Right atrium auricular region (tissue), 2 donors: ENCODE data around the gene C2. TPM values are rescaled to one million over a fixed set of nuclear protein-coding genes. Genes with fewer than 3 reads are reported as not detected.
"Not testable (repeated sequence)": the region's sequence is repeated elsewhere in the genome, so short reads cannot be mapped to it uniquely, and the experiment has no call there.

Source experiments
- DNase-seq: peaks from one replicate; pipeline ENCODE4 v3.0.0-alpha.2; 2019; ENCODE audit warnings: low spot score
- H3K27ac ChIP-seq, 2 donors: fragments of 200-600 bp; sonication (generic); 1 replicate in 1 of 2; 2 replicates in 1 of 2; pipeline ENCODE4 v1.5.1; 2016 to 2019
- H3K27me3 ChIP-seq, 2 donors: fragments of 200-600 bp; sonication (generic); one replicate each; pipeline versions ENCODE4 v1.5.1 to v1.6.0; 2017 to 2019
- H3K36me3 ChIP-seq: fragments of 200-600 bp; sonication (generic); one replicate; pipeline ENCODE4 v1.5.1; 2016
- H3K4me1 ChIP-seq, 2 donors: fragments of 200-600 bp; sonication (generic); one replicate each; pipeline versions ENCODE4 v1.5.1 to v1.6.0; 2017 to 2019
- H3K4me3 ChIP-seq, 2 donors: fragments of 200-600 bp; sonication (generic); 1 replicate in 1 of 2; 2 replicates in 1 of 2; pipeline ENCODE4 v1.5.1; 2017 to 2019; ENCODE audit warnings: mild to moderate bottlenecking in 1 of 2, moderate library complexity in 1 of 2
- H3K9me3 ChIP-seq, 2 donors: fragments of 200-600 bp; sonication (generic); one replicate each; pipeline ENCODE4 v1.5.1; 2019
- microRNA counts, 2 donors: library from miRNA; unstranded; fragments of <30 nt; microRNA quantifications; one replicate each; lab custom pipeline; 2016 to 2017
- microRNA-seq, 2 donors: library from miRNA; unstranded; fragments of <30 nt; microRNA quantifications; one replicate each; pipeline ENCODE4, GENCODE V29; 2016 to 2017; ENCODE audit warnings: borderline number of aligned reads in 2 of 2, borderline replicate concordance in 1 of 2
- total RNA-seq, 2 donors: library from RNA; depleted of rRNA; stranded (reverse); fragments of >200 nt; gene quantifications; one replicate each; pipeline ENCODE4 v1.1.0, GENCODE V29; 2016

Gene C2
- total RNA-seq, 2 donors from 2014 or later: 3.5 to 19.9 TPM

- H3K4me3 ChIP-seq, DNase-seq, H3K27ac ChIP-seq, H3K9me3 ChIP-seq, H3K27me3 ChIP-seq, H3K4me1 ChIP-seq: not testable (repeated sequence)
- peaks cover 11% of the 10 kb centered on the region for H3K36me3 ChIP-seq
These were observed 54.2 kb downstream of the C2 start, which contains the start of gene C4A for GRCh38 chr6:31981744-31982143. TSS of gene C4A (plus strand) at chr6:31982057. CDS start at chr6:31982108, 51 bp downstream.

GRCh38 chr6:31989363-31989762 lies 61.8 kb downstream of the C2 start:
- H3K9me3 ChIP-seq, H3K4me1 ChIP-seq, H3K36me3 ChIP-seq, DNase-seq, H3K27me3 ChIP-seq, H3K27ac ChIP-seq, H3K4me3 ChIP-seq: not testable (repeated sequence)

GRCh38 chr6:31994421-31994820 lies 66.9 kb downstream of the C2 start:
- DNase-seq, H3K36me3 ChIP-seq, H3K4me1 ChIP-seq, H3K27ac ChIP-seq, H3K9me3 ChIP-seq, H3K4me3 ChIP-seq, H3K27me3 ChIP-seq: not testable (repeated sequence)

MicroRNAs within 50 kb of the gene (microRNA counts, 767-probe panel; counts per million panel counts)
- 0 to 31.0 counts per million in 2 donors for microRNA hsa-miR-1236 (lab: Ali Mortazavi, UCI)

Small RNA genes within 50 kb of the gene (microRNA-seq; reads per million reads assigned to microRNA genes)
- gene MIR1236: 0 reads per million in 2 donors

Other genes with a start within 250 kb of the C2 start
- 1 to 10 TPM; 1.2 to 4.9 TPM for gene LY6G5C, start 246.7 kb upstream of the C2 start, total RNA-seq
- 10 to 100 TPM; 22.7 to 29.4 TPM for gene ABHD16A, start 224.4 kb upstream of the C2 start, total RNA-seq
- not detected for gene LY6G6F, start 220.9 kb upstream of the C2 start, total RNA-seq
- gene LY6G6D, start 212.4 kb upstream of the C2 start, total RNA-seq: not detected
- gene LY6G6C, start 206.0 kb upstream of the C2 start, total RNA-seq: 1 to 10 TPM in 1 of 2 donors, not detected in 1; 1.3 TPM
- gene MPIG6B, start 204.3 kb upstream of the C2 start, total RNA-seq: under 1 TPM in 1 of 2 donors, not detected in 1; 0.55 TPM
- 10 to 100 TPM; 53.5 to 93.3 TPM for gene DDAH2, start 198.4 kb upstream of the C2 start, total RNA-seq
- gene CLIC1, start 191.2 kb upstream of the C2 start, total RNA-seq: 100 to 1,000 TPM in 1 of 2 donors, 10 to 100 TPM in 1; 90.9 to 194 TPM
- under 1 TPM; 0.37 to 0.98 TPM for gene MSH5, start 187.7 kb upstream of the C2 start, total RNA-seq
- gene SAPCD1, start 165.1 kb upstream of the C2 start, total RNA-seq: not detected
- 1 to 10 TPM; 4.1 to 7.5 TPM for gene VWA7, start 150.4 kb upstream of the C2 start, total RNA-seq
- gene VARS1, start 132.0 kb upstream of the C2 start, total RNA-seq: 10 to 100 TPM; 15.3 to 24.6 TPM
- 10 to 100 TPM; 28.8 to 32.0 TPM for gene LSM2, start 120.8 kb upstream of the C2 start, total RNA-seq
- 1 to 10 TPM; 1.1 to 1.6 TPM for gene HSPA1L, start 112.4 kb upstream of the C2 start, total RNA-seq
- 100 to 1,000 TPM; 315 to 334 TPM for gene HSPA1A, start 112.2 kb upstream of the C2 start, total RNA-seq
- gene HSPA1B, start 100.0 kb upstream of the C2 start, total RNA-seq: 100 to 1,000 TPM; 131 to 232 TPM
- gene NEU1, start 64.9 kb upstream of the C2 start, total RNA-seq: 10 to 100 TPM; 28.0 to 37.7 TPM
- not detected for gene SLC44A4, start 48.7 kb upstream of the C2 start, total RNA-seq
- gene EHMT2, start 30.0 kb upstream of the C2 start, total RNA-seq: 10 to 100 TPM; 10.5 to 19.1 TPM
- gene ZBTB12, start 25.6 kb upstream of the C2 start, total RNA-seq: under 1 TPM; 0.47 to 0.52 TPM
- 100 to 1,000 TPM in 1 of 2 donors, 10 to 100 TPM in 1; 65.5 to 126 TPM for gene CFB, start 18.4 kb downstream of the C2 start, total RNA-seq
- gene NELFE, start 31.3 kb downstream of the C2 start, total RNA-seq: 10 to 100 TPM; 40.0 to 81.7 TPM
- gene SKIC2, start 31.5 kb downstream of the C2 start, total RNA-seq: 10 to 100 TPM; 18.7 to 31.6 TPM
- 10 to 100 TPM; 12.1 to 14.1 TPM for gene DXO, start 44.4 kb downstream of the C2 start, total RNA-seq
- gene C4A, start 54.3 kb downstream of the C2 start, total RNA-seq: 100 to 1,000 TPM; 152 to 175 TPM
- 100 to 1,000 TPM; 150 to 241 TPM for gene C4B, start 87.1 kb downstream of the C2 start, total RNA-seq
- gene CYP21A2, start 110.7 kb downstream of the C2 start, total RNA-seq: 1 to 10 TPM in 1 of 2 donors, under 1 TPM in 1; 0.19 to 1.2 TPM
- 100 to 1,000 TPM; 138 to 210 TPM for gene TNXB, start 181.6 kb downstream of the C2 start, total RNA-seq
- 10 to 100 TPM; 15.0 to 15.3 TPM for gene ATF6B, start 200.5 kb downstream of the C2 start, total RNA-seq
- gene FKBPL, start 202.6 kb downstream of the C2 start, total RNA-seq: 1 to 10 TPM; 1.1 to 3.4 TPM
- gene PRRT1, start 224.2 kb downstream of the C2 start, total RNA-seq: 1 to 10 TPM in 1 of 2 donors, under 1 TPM in 1; 0.70 to 1.1 TPM
- 10 to 100 TPM; 19.5 to 27.0 TPM for gene PPT2, start 226.4 kb downstream of the C2 start, total RNA-seq
- gene EGFL8, start 236.9 kb downstream of the C2 start, total RNA-seq: 1 to 10 TPM; 4.8 to 5.2 TPM
- 10 to 100 TPM; 59.6 to 77.1 TPM for gene AGPAT1, start 248.4 kb downstream of the C2 start, total RNA-seq